ENCODE measurements around the gene PTPN23. TPM values are rescaled to one million over a fixed set of nuclear protein-coding genes. Genes with fewer than 3 reads are reported as not detected.

Gene PTPN23
- total and polyA plus RNA-seq, 10 of the 15 experiments (the other 5 are each of a cell fraction or from before 2014, with no cell fraction given): 0.44 to 28.6 (median 4.4) TPM

- TF ChIP-seq, protein P1, sequence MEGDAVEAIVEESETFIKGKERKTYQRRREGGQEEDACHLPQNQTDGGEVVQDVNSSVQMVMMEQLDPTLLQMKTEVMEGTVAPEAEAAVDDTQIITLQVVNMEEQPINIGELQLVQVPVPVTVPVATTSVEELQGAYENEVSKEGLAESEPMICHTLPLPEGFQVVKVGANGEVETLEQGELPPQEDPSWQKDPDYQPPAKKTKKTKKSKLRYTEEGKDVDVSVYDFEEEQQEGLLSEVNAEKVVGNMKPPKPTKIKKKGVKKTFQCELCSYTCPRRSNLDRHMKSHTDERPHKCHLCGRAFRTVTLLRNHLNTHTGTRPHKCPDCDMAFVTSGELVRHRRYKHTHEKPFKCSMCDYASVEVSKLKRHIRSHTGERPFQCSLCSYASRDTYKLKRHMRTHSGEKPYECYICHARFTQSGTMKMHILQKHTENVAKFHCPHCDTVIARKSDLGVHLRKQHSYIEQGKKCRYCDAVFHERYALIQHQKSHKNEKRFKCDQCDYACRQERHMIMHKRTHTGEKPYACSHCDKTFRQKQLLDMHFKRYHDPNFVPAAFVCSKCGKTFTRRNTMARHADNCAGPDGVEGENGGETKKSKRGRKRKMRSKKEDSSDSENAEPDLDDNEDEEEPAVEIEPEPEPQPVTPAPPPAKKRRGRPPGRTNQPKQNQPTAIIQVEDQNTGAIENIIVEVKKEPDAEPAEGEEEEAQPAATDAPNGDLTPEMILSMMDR (IDR thresholded peaks at IDR 0.05 in 2 of 3, conservative IDR thresholded peaks at IDR 0.05 in 1 of 3; ENCODE audit: control insufficient read depth in 2 of 3, extremely low read depth in 1 of 3, insufficient read depth in 1 of 3, low read depth in 3 of 3, low read length in 3 of 3): 0 out of 6 replicates have a peak, but pooled peaks of 2 of the 3 experiments have one; percentile 13 to 21
- TF ChIP-seq RFX5 (IDR thresholded peaks at IDR 0.05; ENCODE audit: low read depth, low read length) (no peak), PKNOX1 (IDR thresholded peaks at IDR 0.05) (no peak)
Observed at GRCh38 chr3:47418167-47419082, 37.6 kb downstream of the PTPN23 start (continued).
